GM12891 (cell line): Measurements from ENCODE around the gene FAM234B.

ENCODE experiments used
- DNase-seq: peaks from one replicate; pipeline ENCODE4 v3.0.0; 2011; ENCODE audit warnings: low spot score; ENCODE audit not compliant: insufficient read length
- FAIRE-seq: peaks from 2 replicates; lab custom pipeline; 2011; peaks lifted over from hg19 to GRCh38; lab: Jason Lieb, UNC
- PAX5 ChIP-seq: IDR thresholded peaks from 2 replicates; pipeline ENCODE4 v1.6.1; 2011; ENCODE audit warnings: low read length, moderate library complexity, mild to moderate bottlenecking; ENCODE audit not compliant: insufficient read depth, severe bottlenecking
- POLR2A ChIP-seq: IDR thresholded peaks from 2 replicates; pipeline ENCODE4 v1.6.1; 2011; ENCODE audit warnings: low read depth, low read length, control low read depth
- POLR2AphosphoS5 ChIP-seq: IDR thresholded peaks from 2 replicates; pipeline ENCODE4 v1.6.1; 2011; ENCODE audit warnings: low read depth, low read length, control low read depth
- POU2F2 ChIP-seq: IDR thresholded peaks from 2 replicates; pipeline ENCODE4 v1.6.1; 2011; ENCODE audit warnings: low read depth, mild to moderate bottlenecking, control low read depth, low read length, moderate library complexity
- SPI1 ChIP-seq: IDR thresholded peaks from 2 replicates; pipeline ENCODE4 v1.6.1; 2011; ENCODE audit warnings: low read depth, low read length, control low read depth
- TAF1 ChIP-seq: IDR thresholded peaks from 2 replicates; pipeline ENCODE4 v1.6.1; 2011; ENCODE audit warnings: low read depth, low read length, control low read depth

The FAM234B gene

GRCh38 chr12:13114251-13115052, 70.3 kb downstream of the FAM234B start:
- no peak for FAIRE-seq

DNA sequence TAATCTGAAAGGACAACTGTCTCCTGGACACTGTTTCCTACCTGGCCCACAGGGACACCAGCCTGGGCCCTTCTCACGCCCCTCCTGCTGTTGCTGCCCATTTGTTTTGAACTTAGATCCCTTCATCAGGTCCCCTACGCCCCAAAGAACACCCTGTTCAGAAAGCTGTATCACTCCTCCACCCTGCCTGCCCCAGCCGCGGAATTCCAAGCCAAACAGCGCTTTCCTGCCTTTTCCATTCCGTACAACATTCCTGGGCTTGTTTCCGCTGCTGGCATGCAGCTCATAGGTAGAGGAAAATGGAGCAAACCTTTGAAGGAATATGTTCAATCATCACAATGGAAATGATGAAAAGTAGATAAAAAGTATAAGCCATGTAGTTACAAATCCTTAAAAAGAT, 72.1 kb downstream of the FAM234B start:
- DNase-seq (no peak), FAIRE-seq (no peak)
- no peak for TF ChIP-seq POLR2AphosphoS5
- no peak for TF ChIP-seq POU2F2
- no peak for TF ChIP-seq PAX5
- no peak for TF ChIP-seq SPI1
- TF ChIP-seq POLR2A = no peak
- TF ChIP-seq TAF1 = no peak

More at GRCh38 chr12:13114251-13115052, 70.3 kb downstream of the FAM234B start:
- TF ChIP-seq PAX5 = no peak
- no peak for TF ChIP-seq POLR2A
- TF ChIP-seq POU2F2 = no peak
- TF ChIP-seq TAF1 = no peak
- no peak for TF ChIP-seq SPI1
- no peak for TF ChIP-seq POLR2AphosphoS5
- no peak for DNase-seq

- no peak for TF ChIP-seq TAF1
- TF ChIP-seq SPI1 = no peak
- no peak for TF ChIP-seq POLR2A
- no peak for TF ChIP-seq PAX5
- no peak for TF ChIP-seq POLR2AphosphoS5
- no peak for TF ChIP-seq POU2F2
- DNase-seq = no peak
- no peak for FAIRE-seq
Observed at GRCh38 chr12:13117029-13117428, 72.8 kb downstream of the FAM234B start.

DNA sequence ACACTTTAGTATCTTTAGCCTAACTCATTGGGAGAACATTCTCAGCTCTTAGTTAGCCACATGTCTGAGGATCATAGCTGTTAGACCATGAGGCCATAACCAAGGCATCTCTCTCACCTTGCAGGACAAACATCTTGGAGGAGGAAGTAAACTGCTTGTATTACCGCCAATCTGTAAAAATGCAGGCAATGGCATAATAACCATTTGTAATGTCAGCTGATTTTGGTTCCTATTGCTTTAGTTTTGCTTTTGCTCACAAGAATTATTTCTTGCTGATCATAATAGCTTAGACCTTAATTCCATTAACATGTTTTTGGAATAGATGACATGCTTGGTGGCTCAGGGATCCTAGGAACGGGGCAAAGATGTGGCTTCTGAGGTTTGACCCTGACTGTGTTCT, 75.6 kb downstream of the FAM234B start:
- TF ChIP-seq PAX5 (no peak), TAF1 (no peak), POU2F2 (no peak)
- FAIRE-seq (no peak), DNase-seq (no peak)

- FAIRE-seq = no peak
Observed at GRCh38 chr12:13120413-13120812, 76.2 kb downstream of the FAM234B start.

GRCh38 chr12:13121568-13121967, 77.4 kb downstream of the FAM234B start:
- no peak for TF ChIP-seq TAF1
- TF ChIP-seq PAX5 = no peak
- no peak for TF ChIP-seq POLR2A
- no peak for TF ChIP-seq POLR2AphosphoS5
- no peak for TF ChIP-seq SPI1
- no peak for TF ChIP-seq POU2F2
- no peak for DNase-seq
- no peak for FAIRE-seq

More at GRCh38 chr12:13120413-13120812, 76.2 kb downstream of the FAM234B start:
- TF ChIP-seq TAF1 (no peak), POU2F2 (no peak), POLR2A (no peak), POLR2AphosphoS5 (no peak), SPI1 (no peak), PAX5 (no peak)
- no peak for DNase-seq

- no peak for FAIRE-seq
- TF ChIP-seq POLR2A = no peak
- DNase-seq = no peak
Observed at GRCh38 chr12:13124656-13125505, 80.7 kb downstream of the FAM234B start.

DNA sequence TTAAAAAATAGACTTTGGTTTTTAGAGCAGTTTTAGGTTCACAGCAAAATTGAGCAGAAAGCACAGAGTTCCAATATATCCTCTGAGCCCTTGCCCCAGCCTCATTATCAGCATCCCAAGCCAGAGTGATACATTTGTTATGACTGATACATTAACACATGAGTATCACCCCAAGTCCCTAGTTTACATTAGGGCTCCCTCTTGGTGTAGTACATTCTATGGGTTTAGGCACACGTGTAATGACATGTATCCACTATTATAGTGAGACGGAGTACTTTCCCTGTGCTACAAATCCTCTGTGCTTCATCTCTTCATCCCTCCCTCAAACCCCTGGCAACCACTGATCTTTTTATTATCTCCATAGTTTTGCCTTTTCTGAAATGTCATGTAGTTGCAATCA, 81.8 kb downstream of the FAM234B start:
- FAIRE-seq = no peak
- TF ChIP-seq PAX5 = no peak
- no peak for TF ChIP-seq POLR2A
- no peak for TF ChIP-seq TAF1
- no peak for TF ChIP-seq POU2F2
- TF ChIP-seq POLR2AphosphoS5 = no peak
- TF ChIP-seq SPI1 = no peak
- DNase-seq = no peak

GRCh38 chr12:13126494-13126893, 82.3 kb downstream of the FAM234B start:
- FAIRE-seq = no peak
- TF ChIP-seq POU2F2 (no peak), PAX5 (no peak), POLR2A (no peak), SPI1 (no peak), TAF1 (no peak), POLR2AphosphoS5 (no peak)
- no peak for DNase-seq
